Cardiac muscle cell (in vitro differentiated cells and primary cell): ENCODE measurements around the gene MAJIN. TPM values are rescaled to one million over a fixed set of nuclear protein-coding genes. Genes with fewer than 3 reads are reported as not detected.

ENCODE experiments used
- DNase-seq, 2 donors: peaks; one replicate each; pipeline versions ENCODE4 v3.0.0 to v3.0.0-alpha.2; 2010 to 2017; ENCODE audit warnings: low read depth in 1 of 2, low spot score in 1 of 2
- H3K27ac ChIP-seq: fragments of 200-600 bp; sonication (generic); 2 replicates; pipeline ENCODE4 v1.5.1; 2016
- H3K27me3 ChIP-seq: fragments of 200-600 bp; sonication (generic); 2 replicates; pipeline ENCODE4 v1.6.0; 2016; ENCODE audit warnings: control low read depth
- H3K36me3 ChIP-seq: fragments of 200-600 bp; sonication (generic); 2 replicates; pipeline ENCODE4 v1.5.1; 2016; ENCODE audit warnings: control low read depth
- H3K4me1 ChIP-seq: fragments of 200-600 bp; sonication (generic); 2 replicates; pipeline ENCODE4 v1.8.1; 2017; ENCODE audit warnings: low read depth, mild to moderate bottlenecking, mixed run types
- H3K4me3 ChIP-seq: fragments of 200-600 bp; sonication (generic); 2 replicates; pipeline ENCODE4 v1.5.1; 2016; ENCODE audit warnings: mild to moderate bottlenecking
- H3K9me3 ChIP-seq: fragments of 200-600 bp; sonication (generic); 2 replicates; pipeline ENCODE4 v1.5.1; 2017; ENCODE audit warnings: low read depth, mild to moderate bottlenecking, control low read depth
- polyA plus RNA-seq: library from polyadenylated mRNA; unstranded; fragments of >200 nt; fragmentation: Nextera tagmentation; extraction: Ambion mirVana; gene quantifications from 2 replicates; pipeline ENCODE4 v1.2.1, GENCODE V29; 2016
- total RNA-seq: library from RNA; depleted of rRNA; stranded (reverse); fragments of >200 nt; gene quantifications from 2 replicates; pipeline ENCODE4 v1.2.3, GENCODE V29; 2016
- TF ChIP-seq, protein P1 (sequence below): IDR thresholded peaks from 2 replicates; pipeline ENCODE4 v1.5.1; 2012; ENCODE audit warnings: low read depth, mild to moderate bottlenecking, low read length

MAJIN gene
- total and polyA plus RNA-seq, 2 experiments from 2014 or later, result 0.06 TPM; not detected in 1

DNA sequence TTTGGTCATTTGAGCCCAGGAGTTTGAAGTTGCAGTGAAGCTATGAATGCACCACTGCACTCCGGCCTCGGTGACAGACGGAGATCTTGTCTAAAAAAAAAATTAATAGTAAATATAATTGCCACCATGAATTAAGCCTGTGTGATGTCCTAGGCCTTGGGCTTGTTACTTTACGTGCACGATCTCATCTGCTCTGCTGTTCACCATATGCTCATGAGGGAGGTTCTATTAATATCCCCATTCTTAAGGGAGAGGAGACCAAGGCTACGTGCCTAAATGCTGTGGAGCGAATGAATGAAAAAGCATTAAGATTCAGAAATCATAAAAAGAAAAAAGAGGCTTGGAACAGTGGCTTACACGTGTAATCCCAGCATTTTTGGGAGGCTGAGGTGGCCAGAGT lies 52.3 kb downstream of the MAJIN start:
- Histone ChIP-seq H3K9me3 (no peaks in the 10 kb centered on the region), H3K4me1 (peaks cover 16% of the 10 kb centered on the region), H3K4me3 (no peak overlapping the region), H3K27ac (no peak overlapping the region), H3K27me3 (no peaks in the 10 kb centered on the region), H3K36me3 (no peaks in the 10 kb centered on the region)
- TF ChIP-seq, protein P1, sequence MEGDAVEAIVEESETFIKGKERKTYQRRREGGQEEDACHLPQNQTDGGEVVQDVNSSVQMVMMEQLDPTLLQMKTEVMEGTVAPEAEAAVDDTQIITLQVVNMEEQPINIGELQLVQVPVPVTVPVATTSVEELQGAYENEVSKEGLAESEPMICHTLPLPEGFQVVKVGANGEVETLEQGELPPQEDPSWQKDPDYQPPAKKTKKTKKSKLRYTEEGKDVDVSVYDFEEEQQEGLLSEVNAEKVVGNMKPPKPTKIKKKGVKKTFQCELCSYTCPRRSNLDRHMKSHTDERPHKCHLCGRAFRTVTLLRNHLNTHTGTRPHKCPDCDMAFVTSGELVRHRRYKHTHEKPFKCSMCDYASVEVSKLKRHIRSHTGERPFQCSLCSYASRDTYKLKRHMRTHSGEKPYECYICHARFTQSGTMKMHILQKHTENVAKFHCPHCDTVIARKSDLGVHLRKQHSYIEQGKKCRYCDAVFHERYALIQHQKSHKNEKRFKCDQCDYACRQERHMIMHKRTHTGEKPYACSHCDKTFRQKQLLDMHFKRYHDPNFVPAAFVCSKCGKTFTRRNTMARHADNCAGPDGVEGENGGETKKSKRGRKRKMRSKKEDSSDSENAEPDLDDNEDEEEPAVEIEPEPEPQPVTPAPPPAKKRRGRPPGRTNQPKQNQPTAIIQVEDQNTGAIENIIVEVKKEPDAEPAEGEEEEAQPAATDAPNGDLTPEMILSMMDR, result no peak
- no peak for DNase-seq

DNA sequence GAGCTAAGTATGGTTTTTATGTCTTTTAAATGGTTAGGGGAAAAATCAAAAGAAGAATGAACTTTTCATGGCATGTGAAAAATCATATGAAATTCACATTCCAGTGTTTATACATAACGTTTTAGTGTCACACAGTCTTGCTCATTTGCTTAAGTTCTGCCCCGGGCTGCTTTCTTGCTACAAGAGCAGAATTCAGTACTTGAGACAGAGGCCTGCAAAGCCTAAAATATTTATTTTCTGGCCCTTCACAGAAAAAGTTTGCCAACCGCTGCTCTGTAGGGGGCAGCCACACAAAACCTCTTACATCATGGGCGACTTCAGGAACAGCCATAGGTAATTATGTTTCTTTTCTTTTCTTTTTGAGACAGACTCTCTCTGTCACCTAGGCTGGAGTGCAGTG lies 53.9 kb downstream of the MAJIN start:
- Histone ChIP-seq H3K27me3 (no peaks in the 10 kb centered on the region), H3K36me3 (peaks cover 7% of the 10 kb centered on the region), H3K27ac (peak overlapping the region; percentile 84), H3K4me3 (peak overlapping the region; percentile 55), H3K4me1 (peaks cover 12% of the 10 kb centered on the region), H3K9me3 (no peaks in the 10 kb centered on the region)
- DNase-seq, result peak; percentile 27 to 72
- TF ChIP-seq, protein P1, result peak; percentile 39

DNA sequence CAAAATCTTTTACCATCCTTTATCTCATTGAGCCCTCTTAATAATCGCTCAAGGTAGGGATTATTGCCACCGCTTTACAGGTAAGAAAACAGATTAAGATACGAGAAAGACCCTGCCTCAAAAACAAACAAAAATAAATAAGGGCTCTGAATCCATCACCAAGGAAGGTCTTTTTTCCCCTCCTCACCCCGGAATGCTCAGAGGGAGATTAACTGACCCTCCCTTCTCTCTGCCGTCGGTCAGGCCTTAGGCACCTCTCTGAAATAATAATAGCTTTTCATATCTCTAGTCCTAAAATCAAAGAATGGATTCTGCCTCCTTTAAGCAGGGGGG lies 54.3 kb downstream of the MAJIN start:
- peaks cover 12% of the 10 kb centered on the region for H3K4me1 ChIP-seq
- H3K36me3 ChIP-seq, result peaks cover 9% of the 10 kb centered on the region
- peak overlapping the region; percentile 55 for H3K4me3 ChIP-seq
- no peaks in the 10 kb centered on the region for H3K27me3 ChIP-seq
- DNase-seq, result no peak
- TF ChIP-seq, protein P1, result no peak
- H3K27ac ChIP-seq, result peak overlapping the region; percentile 84
- no peaks in the 10 kb centered on the region for H3K9me3 ChIP-seq

DNA sequence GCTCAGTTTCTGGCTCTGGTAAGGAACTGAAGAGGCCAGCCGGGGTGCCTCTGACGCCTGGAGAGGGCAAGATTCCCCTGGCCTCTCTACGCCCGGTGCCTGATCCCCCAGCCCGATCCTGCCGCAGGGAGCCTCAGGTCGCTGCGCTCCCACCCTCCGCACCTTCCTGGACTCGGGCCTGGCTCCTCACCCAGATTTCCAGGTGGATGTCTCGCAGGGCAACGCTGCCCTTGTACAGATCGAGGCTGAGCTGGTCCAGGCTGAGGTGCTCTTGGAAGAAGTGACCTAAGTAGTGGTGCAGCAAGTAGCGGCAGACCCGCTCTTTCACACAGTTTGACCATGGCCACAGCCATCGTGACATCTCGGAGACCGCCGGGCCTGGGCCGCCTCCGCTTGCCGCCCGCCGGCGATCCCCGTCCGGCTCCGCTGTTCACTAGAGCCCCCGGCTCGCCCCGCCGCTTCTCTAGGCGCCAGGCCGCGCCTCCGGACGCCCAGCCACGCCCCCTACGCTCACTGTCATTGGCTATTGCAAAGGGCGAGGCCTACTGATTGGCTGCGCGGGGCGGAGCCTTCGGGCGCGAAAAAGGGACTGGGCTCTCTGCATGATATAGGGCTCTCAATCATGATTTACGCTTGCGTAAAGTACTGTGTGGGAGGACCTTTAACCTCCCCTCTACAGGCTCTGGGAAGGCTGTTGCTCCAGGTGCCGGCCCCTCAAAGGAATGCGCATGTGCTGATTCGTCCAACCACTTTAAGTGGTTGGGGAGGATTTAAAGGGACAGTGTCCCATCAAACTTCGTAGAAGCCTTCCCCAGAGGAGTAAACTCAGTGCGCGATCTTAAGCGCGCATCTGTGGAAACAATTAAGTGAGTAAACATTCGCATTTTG lies 54.9 kb downstream of the MAJIN start, which contains the start of gene ATG2A:
Gene ATG2A (minus strand): TSS at position 435 of the 888 bp plus-strand sequence. CDS start 74 bp downstream, at position 361.
- Histone ChIP-seq H3K9me3 (no peaks in the 10 kb centered on the region), H3K36me3 (peaks cover 9% of the 10 kb centered on the region), H3K27ac (peak within 1 kb of the TSS; percentile 84), H3K27me3 (no peaks in the 10 kb centered on the region), H3K4me1 (peaks cover 12% of the 10 kb centered on the region), H3K4me3 (peak within 1 kb of the TSS; percentile 75)
- DNase-seq, result peak; percentile 99 to 100
- TF ChIP-seq, protein P1, result no peak

DNA sequence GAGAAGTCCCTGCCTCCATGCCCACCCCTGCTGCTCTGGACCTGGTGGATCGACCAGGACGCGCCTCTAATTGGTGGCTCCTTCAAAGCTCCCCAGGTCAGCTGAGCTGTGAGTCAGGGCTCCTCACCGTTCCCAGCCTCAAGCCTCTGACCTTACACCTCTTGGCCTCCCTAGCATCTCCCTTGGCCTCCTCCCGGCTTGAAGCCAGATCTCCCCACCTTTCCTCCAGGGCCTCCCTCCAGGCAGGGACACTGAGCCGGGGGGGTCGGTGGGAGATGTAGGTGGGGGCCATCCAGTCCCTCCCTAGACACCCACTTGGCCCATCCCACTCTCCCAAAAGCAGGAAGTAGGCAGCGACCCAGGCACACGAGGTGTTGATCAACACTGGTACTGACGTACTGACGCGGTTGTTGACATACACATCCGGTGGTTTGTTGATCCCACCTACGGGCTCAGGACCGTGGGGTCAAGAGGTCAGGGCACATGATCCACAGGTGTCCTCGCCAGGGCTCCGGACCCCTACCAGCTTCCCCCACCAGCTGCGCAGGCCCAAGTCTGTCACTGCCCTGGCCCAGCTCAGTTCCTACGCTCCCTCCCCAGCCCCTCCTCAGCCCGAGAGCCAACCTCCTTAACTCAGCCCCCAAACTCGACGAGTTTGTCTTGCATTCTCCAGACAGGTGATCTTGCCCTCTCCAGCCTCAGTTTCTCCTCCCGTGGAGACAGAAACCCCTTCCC lies 55.7 kb downstream of the MAJIN start:
- peak overlapping the region; percentile 75 for H3K4me3 ChIP-seq
- peaks cover 12% of the 10 kb centered on the region for H3K4me1 ChIP-seq
- no peaks in the 10 kb centered on the region for H3K9me3 ChIP-seq
- TF ChIP-seq, protein P1, result no peak
- peak overlapping the region; percentile 70 for H3K27ac ChIP-seq
- peaks cover 15% of the 10 kb centered on the region for H3K36me3 ChIP-seq
- DNase-seq, result peak in 1 of 2 donors; percentile 53
- no peaks in the 10 kb centered on the region for H3K27me3 ChIP-seq
